Measurements from ENCODE around the gene SLC38A5. TPM values are rescaled to one million over a fixed set of nuclear protein-coding genes. Genes with fewer than 3 reads are reported as not detected.

The SLC38A5 gene
- total and polyA plus RNA-seq, 9 of the 15 experiments (the other 6 are each of a cell fraction or from before 2014, with no cell fraction given), result 9.3 to 228 (median 142) TPM

DNA sequence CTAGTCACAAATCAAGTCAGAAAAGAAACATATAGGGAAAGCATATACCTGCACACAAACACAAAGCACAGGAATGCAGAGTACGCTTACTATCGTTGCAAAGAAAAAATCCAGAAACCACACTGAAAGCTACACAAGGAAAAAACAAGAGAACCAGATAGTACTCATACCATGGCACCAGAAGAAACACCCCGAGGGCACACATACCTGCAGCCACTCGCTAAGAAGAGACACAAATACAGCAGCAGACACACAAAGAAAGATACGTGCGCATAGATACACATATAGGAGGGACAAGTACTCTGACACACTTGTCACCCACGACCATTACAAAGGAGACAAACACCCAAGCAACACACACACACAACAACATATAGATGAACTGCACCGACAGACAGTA is 1.4 kb upstream of the SLC38A5 start (continued):
- TF ChIP-seq ZNF184 (CRISPR knock-in tag; IDR thresholded peaks at IDR 0.05), result no peak
- no peak for TF ChIP-seq MTA2 (IDR thresholded peaks at IDR 0.05; ENCODE audit: low read depth)
- no peak for TF ChIP-seq ZBTB17 (CRISPR knock-in tag; IDR thresholded peaks at IDR 0.05)
- TF ChIP-seq, protein P1, sequence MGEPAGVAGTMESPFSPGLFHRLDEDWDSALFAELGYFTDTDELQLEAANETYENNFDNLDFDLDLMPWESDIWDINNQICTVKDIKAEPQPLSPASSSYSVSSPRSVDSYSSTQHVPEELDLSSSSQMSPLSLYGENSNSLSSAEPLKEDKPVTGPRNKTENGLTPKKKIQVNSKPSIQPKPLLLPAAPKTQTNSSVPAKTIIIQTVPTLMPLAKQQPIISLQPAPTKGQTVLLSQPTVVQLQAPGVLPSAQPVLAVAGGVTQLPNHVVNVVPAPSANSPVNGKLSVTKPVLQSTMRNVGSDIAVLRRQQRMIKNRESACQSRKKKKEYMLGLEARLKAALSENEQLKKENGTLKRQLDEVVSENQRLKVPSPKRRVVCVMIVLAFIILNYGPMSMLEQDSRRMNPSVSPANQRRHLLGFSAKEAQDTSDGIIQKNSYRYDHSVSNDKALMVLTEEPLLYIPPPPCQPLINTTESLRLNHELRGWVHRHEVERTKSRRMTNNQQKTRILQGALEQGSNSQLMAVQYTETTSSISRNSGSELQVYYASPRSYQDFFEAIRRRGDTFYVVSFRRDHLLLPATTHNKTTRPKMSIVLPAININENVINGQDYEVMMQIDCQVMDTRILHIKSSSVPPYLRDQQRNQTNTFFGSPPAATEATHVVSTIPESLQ (CRISPR knock-in tag; IDR thresholded peaks at IDR 0.05), result no peak
- no peak for TF ChIP-seq THRAP3 (IDR thresholded peaks at IDR 0.05; ENCODE audit: borderline replicate concordance)

DNA sequence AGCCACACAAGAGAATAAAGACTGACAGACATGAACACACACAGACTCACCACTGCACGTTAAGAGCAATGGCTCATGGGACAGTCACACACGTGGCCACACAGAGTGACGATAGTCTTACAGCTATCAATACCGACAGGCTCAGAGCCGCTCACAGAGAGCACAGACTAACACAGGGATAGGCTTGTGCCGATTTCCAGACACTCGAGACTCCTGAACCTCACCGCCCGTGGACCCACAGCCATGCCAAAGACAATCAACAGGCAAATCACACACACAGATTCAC is 716 bp upstream of the SLC38A5 start:
- Histone ChIP-seq H3K79me2 (ENCODE audit: control insufficient read depth, insufficient read depth, low read length) (peaks cover 52% of the 10 kb centered on the region), H3K4me2 (ENCODE audit: insufficient read depth, low read length) (peak overlapping the region; percentile 94), H4K20me1 (replicated peaks; ENCODE audit: control insufficient read depth, insufficient read depth, low read length) (no peaks in the 10 kb centered on the region), H2AFZ (ENCODE audit: low read depth, low read length) (peak overlapping the region; percentile 86), H3K27ac (ENCODE audit: extremely low read depth, low read depth, low read length) (peak overlapping the region; percentile 91), H3K27me3 (ENCODE audit: control insufficient read depth in 2 of 2, insufficient read depth in 2 of 2, low read length in 2 of 2) (no peaks in the 10 kb centered on the region), H3K9me1 (ENCODE audit: control insufficient read depth, insufficient read depth, low read length) (no peaks in the 10 kb centered on the region), H3K4me1 (replicated peaks in 1 of 2; ENCODE audit: control insufficient read depth in 2 of 2, insufficient read depth in 2 of 2, low read length in 2 of 2) (peaks cover 26 to 55% of the 10 kb centered on the region in 2 experiments; a peak in 4 of 5 replicates), H3K9ac (ENCODE audit: insufficient read depth in 1 of 2, low read depth in 2 of 2, low read length in 2 of 2) (peak overlapping the region; percentile 11 to 96; a peak in 3 of 4 replicates), H3K4me3 (no peak overlapping the region), H3K9me3 (replicated peaks; ENCODE audit: control insufficient read depth, insufficient read depth, low read depth, low read length) (no peaks in the 10 kb centered on the region), H3K36me3 (ENCODE audit: control insufficient read depth, insufficient read depth, low read length) (peaks cover 14% of the 10 kb centered on the region; the same call in 2 of the 3 replicates)
- BruUV-seq (replicated peaks), result no TSS peak
- DNase-seq (ENCODE audit: extremely low read depth in 1 of 4, low spot score in 3 of 4) (peak in 2 of 4 experiments; percentile 20 to 44), ATAC-seq (no peak), FAIRE-seq (peak; percentile 56)
- in situ Hi-C loops (cut with MboI), result no loop called here
- POLR2A ChIA-PET, result interaction anchor here (0.6 to 1.2 kb wide), 3 partner anchors 51 to 104 kb away, joined by 3 to 5 read pairs (median 4); no protein-coding TSS in a partner anchor
- 26% methylated on average over 8 of the region's 9 CpGs for WGBS (ENCODE audit: insufficient coverage, low coverage, missing lambda C conversion rate)
- CTCF ChIA-PET (ENCODE audit: low intra/inter-chr PET ratio), result no interaction called here
- intact Hi-C loops (cut with micrococcal nuclease), result no loop called here
- peak; percentile 24; the same call in 1 of the 2 replicates for TF ChIP-seq EP400 (IDR thresholded peaks at IDR 0.05)
- TF ChIP-seq, protein P2, sequence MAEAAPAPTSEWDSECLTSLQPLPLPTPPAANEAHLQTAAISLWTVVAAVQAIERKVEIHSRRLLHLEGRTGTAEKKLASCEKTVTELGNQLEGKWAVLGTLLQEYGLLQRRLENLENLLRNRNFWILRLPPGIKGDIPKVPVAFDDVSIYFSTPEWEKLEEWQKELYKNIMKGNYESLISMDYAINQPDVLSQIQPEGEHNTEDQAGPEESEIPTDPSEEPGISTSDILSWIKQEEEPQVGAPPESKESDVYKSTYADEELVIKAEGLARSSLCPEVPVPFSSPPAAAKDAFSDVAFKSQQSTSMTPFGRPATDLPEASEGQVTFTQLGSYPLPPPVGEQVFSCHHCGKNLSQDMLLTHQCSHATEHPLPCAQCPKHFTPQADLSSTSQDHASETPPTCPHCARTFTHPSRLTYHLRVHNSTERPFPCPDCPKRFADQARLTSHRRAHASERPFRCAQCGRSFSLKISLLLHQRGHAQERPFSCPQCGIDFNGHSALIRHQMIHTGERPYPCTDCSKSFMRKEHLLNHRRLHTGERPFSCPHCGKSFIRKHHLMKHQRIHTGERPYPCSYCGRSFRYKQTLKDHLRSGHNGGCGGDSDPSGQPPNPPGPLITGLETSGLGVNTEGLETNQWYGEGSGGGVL (CRISPR knock-in tag; IDR thresholded peaks at IDR 0.05), result no peak
- 0 out of 2 replicates have a peak, but pooled peaks have one; percentile 2 for TF ChIP-seq CXXC5 (CRISPR knock-in tag; IDR thresholded peaks at IDR 0.05)
- TF ChIP-seq NR2C1 (IDR thresholded peaks at IDR 0.05), result no peak
- TF ChIP-seq NR2C1 (tag; IDR thresholded peaks at IDR 0.05), result peak; percentile 41; the same call in 1 of the 2 replicates
- peak; percentile 24; the same call in 1 of the 2 replicates for TF ChIP-seq ZNF143 (CRISPR knock-in tag; IDR thresholded peaks at IDR 0.05)
- TF ChIP-seq, protein P3, sequence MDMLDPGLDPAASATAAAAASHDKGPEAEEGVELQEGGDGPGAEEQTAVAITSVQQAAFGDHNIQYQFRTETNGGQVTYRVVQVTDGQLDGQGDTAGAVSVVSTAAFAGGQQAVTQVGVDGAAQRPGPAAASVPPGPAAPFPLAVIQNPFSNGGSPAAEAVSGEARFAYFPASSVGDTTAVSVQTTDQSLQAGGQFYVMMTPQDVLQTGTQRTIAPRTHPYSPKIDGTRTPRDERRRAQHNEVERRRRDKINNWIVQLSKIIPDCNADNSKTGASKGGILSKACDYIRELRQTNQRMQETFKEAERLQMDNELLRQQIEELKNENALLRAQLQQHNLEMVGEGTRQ (CRISPR knock-in tag; IDR thresholded peaks at IDR 0.05), result peak; percentile 32; the same call in 1 of the 2 replicates
- TF ChIP-seq, protein P4, sequence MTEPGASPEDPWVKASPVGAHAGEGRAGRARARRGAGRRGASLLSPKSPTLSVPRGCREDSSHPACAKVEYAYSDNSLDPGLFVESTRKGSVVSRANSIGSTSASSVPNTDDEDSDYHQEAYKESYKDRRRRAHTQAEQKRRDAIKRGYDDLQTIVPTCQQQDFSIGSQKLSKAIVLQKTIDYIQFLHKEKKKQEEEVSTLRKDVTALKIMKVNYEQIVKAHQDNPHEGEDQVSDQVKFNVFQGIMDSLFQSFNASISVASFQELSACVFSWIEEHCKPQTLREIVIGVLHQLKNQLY (CRISPR knock-in tag; conservative IDR thresholded peaks at IDR 0.05), result no peak
- TF ChIP-seq, protein P5, sequence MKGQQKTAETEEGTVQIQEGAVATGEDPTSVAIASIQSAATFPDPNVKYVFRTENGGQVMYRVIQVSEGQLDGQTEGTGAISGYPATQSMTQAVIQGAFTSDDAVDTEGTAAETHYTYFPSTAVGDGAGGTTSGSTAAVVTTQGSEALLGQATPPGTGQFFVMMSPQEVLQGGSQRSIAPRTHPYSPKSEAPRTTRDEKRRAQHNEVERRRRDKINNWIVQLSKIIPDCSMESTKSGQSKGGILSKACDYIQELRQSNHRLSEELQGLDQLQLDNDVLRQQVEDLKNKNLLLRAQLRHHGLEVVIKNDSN (CRISPR knock-in tag; IDR thresholded peaks at IDR 0.05), result peak; percentile 56; the same call in 1 of the 2 replicates
- no peak for TF ChIP-seq PURB (CRISPR knock-in tag; IDR thresholded peaks at IDR 0.05; ENCODE audit: low read depth)
- TF ChIP-seq RHOXF2B (CRISPR knock-in tag; conservative IDR thresholded peaks at IDR 0.05), result no peak
- TF ChIP-seq FOXJ3 (CRISPR knock-in tag; IDR thresholded peaks at IDR 0.05), result no peak

Measured in K562 (cell line).